Activated CD8-positive, alpha-beta memory T cell treated with anti-CD3 and anti-CD28 coated beads, Interleukin-2, amount 50 U/mL, for 24 hours (primary cell): ENCODE measurements around the gene CHTF8.
"Not testable (repeated sequence)": the region's sequence is repeated elsewhere in the genome, so short reads cannot be mapped to it uniquely, and the experiment has no call there.

Source experiments
- DNase-seq: peaks from one replicate; pipeline ENCODE4 v3.0.0-alpha.2; 2020; ENCODE audit errors: extremely low read depth

Gene CHTF8, protein sequence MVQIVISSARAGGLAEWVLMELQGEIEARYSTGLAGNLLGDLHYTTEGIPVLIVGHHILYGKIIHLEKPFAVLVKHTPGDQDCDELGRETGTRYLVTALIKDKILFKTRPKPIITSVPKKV

GRCh38 chr16:69132424-69133252, at the start of gene CHTF8, which contains the start of gene UTP4:
TSS of gene CHTF8 (minus strand) at chr16:69132588. CDS start at chr16:69121458, 11,130 bp downstream.
TSS of gene UTP4 (plus strand) at chr16:69132649. CDS start at chr16:69133460, 811 bp downstream.
- DNase-seq, result peak; percentile 59

DNA sequence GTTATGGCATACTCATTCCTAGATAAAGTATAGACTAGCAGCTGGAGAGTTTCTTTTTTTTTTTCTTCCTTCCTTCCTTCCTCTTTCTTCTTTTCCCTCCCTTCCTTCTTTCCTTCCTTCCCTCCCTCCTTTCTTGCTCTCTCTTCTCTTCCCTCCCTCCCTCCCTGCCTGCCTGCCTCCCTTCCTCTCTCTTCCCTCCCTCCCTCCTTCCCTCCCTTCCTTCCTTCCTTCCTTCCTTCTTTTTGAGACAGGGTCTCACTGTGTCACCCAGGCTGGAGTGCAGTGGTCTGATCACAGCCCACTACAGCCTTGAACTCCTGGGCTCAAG, 47.6 kb upstream of the CHTF8 start:
- DNase-seq, result no peak

DNA sequence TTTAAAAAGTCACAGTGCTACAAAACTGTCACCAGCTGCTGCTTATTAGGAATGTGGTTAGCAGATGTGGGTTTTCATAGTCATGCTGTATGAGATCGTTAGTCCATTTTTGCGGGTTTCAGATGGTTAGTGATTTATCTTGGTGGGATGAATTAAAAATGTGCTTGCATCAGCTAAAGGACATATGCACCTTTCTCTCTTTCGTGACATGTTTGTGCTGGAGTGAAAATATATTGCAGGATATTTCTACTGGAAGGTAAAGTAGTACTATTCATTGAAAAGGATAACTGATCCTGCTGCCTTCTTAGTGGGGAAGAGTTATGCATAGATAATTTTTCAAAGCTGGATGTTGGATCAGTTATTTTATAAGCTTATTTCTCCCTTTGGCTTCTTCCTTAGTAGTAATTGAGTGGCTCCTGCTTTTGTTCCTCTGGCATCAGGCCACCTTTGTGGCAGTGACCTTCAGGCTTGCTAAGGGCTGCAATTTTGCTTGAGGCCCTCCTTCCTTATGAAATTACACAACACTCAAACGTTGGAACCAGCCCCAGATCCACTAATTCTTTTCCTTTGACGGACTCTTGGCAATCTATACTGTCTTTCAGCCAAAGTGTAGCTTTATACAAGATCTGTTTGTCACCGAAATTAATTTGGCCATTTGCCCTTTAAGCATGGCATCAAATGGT, 47.1 kb upstream of the CHTF8 start:
- no peak for DNase-seq

- no peak for DNase-seq
Measured at GRCh38 chr16:69176033-69176800, 43.8 kb upstream of the CHTF8 start.

- no peak for DNase-seq
Measured at GRCh38 chr16:69171325-69172084, 39.1 kb upstream of the CHTF8 start.

DNA sequence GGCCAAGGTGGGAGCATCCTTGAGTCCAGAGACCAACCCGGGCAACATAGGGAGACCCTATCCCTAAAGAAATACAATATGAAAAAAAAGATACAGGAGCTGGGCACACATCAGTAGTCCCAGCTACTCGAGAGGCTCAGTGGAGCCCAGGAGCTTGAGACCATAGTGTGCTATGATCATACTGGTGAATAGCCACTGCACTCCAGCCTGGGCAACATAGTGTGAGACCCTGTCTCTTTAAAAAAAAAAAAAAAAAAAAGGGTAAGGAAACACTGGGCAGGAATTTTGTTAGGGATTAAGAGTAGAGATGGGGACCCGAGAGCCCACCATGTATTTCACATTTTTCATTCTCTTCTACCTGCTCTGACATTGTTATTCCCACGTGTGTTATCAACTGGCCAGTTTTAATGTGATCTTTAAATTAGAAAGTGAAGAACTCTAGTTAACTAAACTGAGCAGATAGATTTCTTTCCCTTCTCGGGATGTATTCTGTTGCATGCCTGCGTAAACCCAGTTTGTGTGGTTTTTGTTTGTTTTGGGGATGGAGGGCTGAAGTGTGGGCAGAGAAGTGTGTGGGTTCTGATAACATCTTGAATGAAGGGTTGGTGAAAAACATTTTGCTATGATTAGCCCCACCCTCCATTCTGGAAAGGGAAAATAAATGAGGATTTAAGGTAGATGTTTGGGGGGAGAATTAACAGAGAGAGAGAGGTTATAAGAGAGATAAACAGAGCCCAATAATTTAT, 37.4 kb upstream of the CHTF8 start:
- DNase-seq, result no peak

- no peak for DNase-seq
Measured at GRCh38 chr16:69169051-69169450, 36.7 kb upstream of the CHTF8 start.

GRCh38 chr16:69166946-69167930, 34.9 kb upstream of the CHTF8 start:
- DNase-seq, result no peak

GRCh38 chr16:69166221-69166833, 33.9 kb upstream of the CHTF8 start:
- DNase-seq, result peak; percentile 58

GRCh38 chr16:69165584-69165983, 33.2 kb upstream of the CHTF8 start:
- no peak for DNase-seq

DNA sequence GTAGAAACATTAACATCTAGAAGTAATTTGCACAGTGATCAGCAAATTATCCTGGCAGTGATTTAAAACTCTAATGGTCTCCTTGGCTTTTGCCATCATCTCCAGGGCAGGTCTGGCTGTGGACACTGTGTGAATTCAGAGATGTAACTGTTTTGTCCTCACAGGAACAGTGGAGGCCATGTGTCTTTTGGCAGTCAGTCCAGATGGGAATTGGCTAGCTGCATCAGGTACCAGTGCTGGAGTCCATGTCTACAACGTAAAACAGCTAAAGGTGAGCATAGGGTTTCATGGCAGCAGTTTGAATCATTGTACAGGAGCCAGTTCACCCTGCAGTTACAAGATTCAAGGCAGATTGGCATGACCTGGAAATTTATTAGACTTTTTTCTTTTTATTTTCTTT, 27.8 kb upstream of the CHTF8 start:
- no peak for DNase-seq

DNA sequence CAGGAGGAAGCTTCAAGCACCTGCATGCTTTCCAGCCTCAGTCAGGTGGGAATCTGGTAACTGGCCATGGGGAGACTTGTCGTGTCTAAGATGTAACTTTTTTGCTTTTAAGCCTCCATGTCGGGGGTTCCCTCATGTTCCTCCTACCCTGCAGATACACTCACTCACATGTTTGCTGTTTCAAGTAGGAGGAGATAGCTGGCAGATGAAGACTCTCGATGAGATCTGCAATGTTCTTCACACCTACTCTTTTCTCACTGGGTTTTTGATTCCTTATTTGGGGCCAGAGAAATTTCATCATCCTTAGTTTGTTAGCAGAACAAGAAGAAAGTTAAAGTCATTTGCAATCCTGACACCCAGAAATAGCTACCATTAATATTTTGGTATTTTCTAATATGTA, 24.8 kb upstream of the CHTF8 start:
- DNase-seq, result no peak

DNA sequence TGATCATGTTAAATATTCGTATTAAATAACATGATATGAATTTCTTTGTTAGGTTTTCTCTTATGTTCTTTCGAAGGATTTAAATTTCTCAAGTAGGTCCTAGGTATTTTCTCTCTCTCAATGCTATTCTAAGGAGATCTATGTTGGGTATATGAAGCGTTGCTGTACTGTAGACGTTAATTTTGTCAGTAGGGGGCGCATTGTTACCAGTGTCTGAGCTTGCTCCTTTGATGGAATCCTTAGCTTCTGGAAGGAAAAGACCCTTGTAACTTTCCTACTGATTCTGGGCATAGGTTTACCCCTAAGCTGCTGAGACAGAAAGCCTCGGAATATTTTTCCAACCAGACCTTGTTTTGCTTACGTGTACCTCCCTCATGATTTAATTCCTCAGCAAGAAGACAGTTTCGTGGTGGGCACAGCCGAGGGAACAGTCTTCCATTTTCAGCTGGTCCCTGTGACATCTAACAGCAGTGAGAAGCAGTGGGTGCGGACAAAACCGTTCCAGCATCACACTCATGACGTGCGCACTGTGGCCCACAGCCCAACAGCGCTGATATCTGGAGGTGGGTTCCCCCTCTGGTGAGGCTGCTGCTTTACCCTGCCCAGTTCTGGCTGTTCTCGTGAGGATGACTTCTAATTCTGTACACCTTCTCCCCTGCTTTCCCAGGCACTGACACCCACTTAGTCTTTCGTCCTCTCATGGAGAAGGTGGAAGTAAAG, 17.9 kb upstream of the CHTF8 start:
- DNase-seq, result peak; percentile 12

- not testable (repeated sequence) for DNase-seq
Measured at GRCh38 chr16:69149621-69150020, 17.2 kb upstream of the CHTF8 start.

GRCh38 chr16:69145658-69146057, 13.3 kb upstream of the CHTF8 start:
- no peak for DNase-seq

DNA sequence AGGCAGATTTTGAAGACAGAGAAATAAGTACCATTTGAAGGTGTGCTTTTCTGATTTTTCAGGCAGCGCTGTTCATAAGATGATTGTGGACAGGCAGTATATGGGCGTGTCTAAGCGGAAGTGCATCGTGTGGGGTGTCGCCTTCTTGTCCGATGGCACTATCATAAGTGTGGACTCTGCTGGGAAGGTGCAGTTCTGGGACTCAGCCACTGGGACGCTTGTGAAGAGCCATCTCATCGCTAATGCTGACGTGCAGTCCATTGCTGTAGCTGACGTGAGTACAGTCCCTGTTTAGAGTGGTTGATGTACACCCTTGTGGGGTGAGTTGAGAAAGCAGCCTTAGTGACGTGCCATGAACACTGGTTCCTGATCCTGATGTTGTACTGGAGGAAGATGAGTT, 10.7 kb upstream of the CHTF8 start:
- DNase-seq, result no peak

DNA sequence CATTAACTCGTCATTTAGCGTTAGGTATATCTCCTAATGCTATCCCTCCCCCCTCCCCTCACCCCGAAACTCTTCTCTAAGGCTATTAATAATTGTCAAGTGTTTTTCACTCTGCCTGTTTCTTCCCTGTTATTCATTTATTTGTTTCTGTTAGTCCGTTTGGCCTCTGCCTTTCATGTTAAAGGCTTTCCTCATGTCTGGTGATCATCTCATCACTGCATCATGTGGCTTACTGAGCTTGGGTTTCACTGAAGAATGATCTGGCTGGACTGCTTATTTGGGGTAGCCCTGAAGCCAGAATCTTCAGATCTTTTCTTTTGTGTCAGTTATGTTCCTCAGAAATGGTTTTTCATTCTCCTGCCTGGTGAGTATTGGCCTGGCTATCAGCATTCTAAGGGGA, 9.5 kb upstream of the CHTF8 start:
- DNase-seq, result no peak

- DNase-seq, result no peak
Measured at GRCh38 chr16:69141014-69141413, 8.6 kb upstream of the CHTF8 start.
